Measurements from ENCODE around the gene NPAP1. TPM values are rescaled to one million over a fixed set of nuclear protein-coding genes. Genes with fewer than 3 reads are reported as not detected.
"Not testable (repeated sequence)": the region's sequence is repeated elsewhere in the genome, so short reads cannot be mapped to it uniquely, and the experiment has no call there.

NPAP1 gene
- total RNA-seq (under 1 TPM in 1 of 2 donors, not detected in 1; 0.34 TPM), polyA plus RNA-seq (not detected)
- long read RNA-seq, donor 1 = 0 reads
- long read RNA-seq, donor 2 = 0 reads
- long read RNA-seq, donor 3 = 0 reads
- long read RNA-seq, donor 4, full-length matches to known transcripts = 4 of 4 reads
- long read RNA-seq, donor 4, partial matches to known transcripts = 0 of 4 reads
- long read RNA-seq, donor 4, other reads (novel, unspliced or antisense) = 0 of 4 reads
- long read RNA-seq, donor 5, full-length matches to known transcripts = 1 of 1 reads
- long read RNA-seq, donor 5, partial matches to known transcripts = 0 of 1 reads
- long read RNA-seq, donor 5, other reads (novel, unspliced or antisense) = 0 of 1 reads

- Histone ChIP-seq H3K36me3 (ENCODE audit: control insufficient read depth in 4 of 4, insufficient read depth in 4 of 4, low read length in 4 of 4) (no peaks in the 10 kb centered on the region), H3K4me3 (no peak within 1 kb of the TSS), H3K9ac (ENCODE audit: insufficient read depth in 1 of 2, low read length in 2 of 2) (no peak within 1 kb of the TSS), H3K4me1 (ENCODE audit: control insufficient read depth in 5 of 5, insufficient read depth in 5 of 5, low read length in 5 of 5) (peaks cover 0 to 1% (median 0%) of the 10 kb centered on the region in 5 donors), H3K9me3 (ENCODE audit: control insufficient read depth in 4 of 4, insufficient read depth in 3 of 4, low read length in 3 of 4) (peaks cover 0 to 16% (median 4%) of the 10 kb centered on the region in 4 donors), H3K27ac (ENCODE audit: low read depth in 1 of 2, low read length in 1 of 2) (no peak within 1 kb of the TSS), H3K27me3 (ENCODE audit: control insufficient read depth in 3 of 3, insufficient read depth in 3 of 3, low read length in 2 of 3) (no peaks in the 10 kb centered on the region)
- TF ChIP-seq CTCF (IDR thresholded peaks at IDR 0.05; ENCODE audit: control extremely low read depth, extremely low read depth) = no peak
- no peak for DNase-seq
- 91 to 92% methylated on average over 56 to 62 of the region's 62 CpGs for WGBS, 2 donors
- no peak for ATAC-seq (ENCODE audit: insufficient read depth, low FRiP score)
Measured at GRCh38 chr15:24675332-24676144, at the start of gene NPAP1. TSS of gene NPAP1 (plus strand) at chr15:24675775. CDS start at chr15:24675868, 93 bp downstream.

GRCh38 chr15:24627443-24627842, 48.1 kb upstream of the NPAP1 start:
- no peak overlapping the region for H3K27ac ChIP-seq (ENCODE audit: low read depth in 1 of 2, low read length in 1 of 2)
- no peak overlapping the region for H3K9ac ChIP-seq (ENCODE audit: insufficient read depth in 1 of 2, low read length in 2 of 2)
- no peak for TF ChIP-seq CTCF (IDR thresholded peaks at IDR 0.05; ENCODE audit: control extremely low read depth, extremely low read depth)
- H3K27me3 ChIP-seq (ENCODE audit: control insufficient read depth in 3 of 3, insufficient read depth in 3 of 3, low read length in 2 of 3) = no peaks in the 10 kb centered on the region
- DNase-seq = no peak
- no peak overlapping the region for H3K4me3 ChIP-seq
- H3K36me3 ChIP-seq (ENCODE audit: control insufficient read depth in 4 of 4, insufficient read depth in 4 of 4, low read length in 4 of 4) = no peaks in the 10 kb centered on the region
- H3K4me1 ChIP-seq (ENCODE audit: control insufficient read depth in 5 of 5, insufficient read depth in 5 of 5, low read length in 5 of 5) = no peaks in the 10 kb centered on the region
- ATAC-seq (ENCODE audit: insufficient read depth, low FRiP score) = no peak
- WGBS, 2 donors = 47 to 67% methylated on average over 3 of the region's 3 CpGs
- H3K9me3 ChIP-seq (ENCODE audit: control insufficient read depth in 4 of 4, insufficient read depth in 3 of 4, low read length in 3 of 4) = peaks cover 0 to 8% (median under 1%) of the 10 kb centered on the region in 4 donors

- Histone ChIP-seq H3K4me1 (ENCODE audit: control insufficient read depth in 5 of 5, insufficient read depth in 5 of 5, low read length in 5 of 5) (no peaks in the 10 kb centered on the region), H3K27ac (ENCODE audit: low read depth in 1 of 2, low read length in 1 of 2) (no peak overlapping the region), H3K4me3 (no peak overlapping the region), H3K27me3 (ENCODE audit: control insufficient read depth in 3 of 3, insufficient read depth in 3 of 3, low read length in 2 of 3) (no peaks in the 10 kb centered on the region), H3K36me3 (ENCODE audit: control insufficient read depth in 4 of 4, insufficient read depth in 4 of 4, low read length in 4 of 4) (no peaks in the 10 kb centered on the region), H3K9ac (ENCODE audit: insufficient read depth in 1 of 2, low read length in 2 of 2) (no peak overlapping the region), H3K9me3 (ENCODE audit: control insufficient read depth in 4 of 4, insufficient read depth in 3 of 4, low read length in 3 of 4) (peaks cover 0 to 9% (median 8%) of the 10 kb centered on the region in 4 donors)
- WGBS, 2 donors = 86 to 87% methylated on average over 4 of the region's 4 CpGs
- TF ChIP-seq CTCF (IDR thresholded peaks at IDR 0.05; ENCODE audit: control extremely low read depth, extremely low read depth) = no peak
- no peak for DNase-seq
- no peak for ATAC-seq (ENCODE audit: insufficient read depth, low FRiP score)
Measured at GRCh38 chr15:24633082-24633481, 42.5 kb upstream of the NPAP1 start.

GRCh38 chr15:24639412-24639811, 36.2 kb upstream of the NPAP1 start:
- H3K4me1 ChIP-seq (ENCODE audit: control insufficient read depth in 5 of 5, insufficient read depth in 5 of 5, low read length in 5 of 5); H3K9ac ChIP-seq (ENCODE audit: insufficient read depth in 1 of 2, low read length in 2 of 2); H3K36me3 ChIP-seq (ENCODE audit: control insufficient read depth in 4 of 4, insufficient read depth in 4 of 4, low read length in 4 of 4); H3K27me3 ChIP-seq (ENCODE audit: control insufficient read depth in 3 of 3, insufficient read depth in 3 of 3, low read length in 2 of 3); DNase-seq; H3K4me3 ChIP-seq; H3K27ac ChIP-seq (ENCODE audit: low read depth in 1 of 2, low read length in 1 of 2); ATAC-seq (ENCODE audit: insufficient read depth, low FRiP score); H3K9me3 ChIP-seq (ENCODE audit: control insufficient read depth in 4 of 4, insufficient read depth in 3 of 4, low read length in 3 of 4): not testable (repeated sequence)
- WGBS, 2 donors = 81 to 85% methylated on average over 10 to 11 of the region's 11 CpGs
